Activated T-helper 2 cell treated with anti-CD3 and anti-CD28 coated beads, Interferon-gamma antibody, Interleukin-2, Interleukin-4, amounts not matched to agents 10 μg/mL and 5 μg/mL and 100 μg/mL, durations not matched to agents 14 hours and 24 hours and 36 hours (primary cell): ENCODE data around the gene LRFN4. TPM values are rescaled to one million over a fixed set of nuclear protein-coding genes. Genes with fewer than 3 reads are reported as not detected.

Experiments used
- DNase-seq: peaks from one replicate; pipeline ENCODE4 v3.0.0; 2021; ENCODE audit warnings: low spot score
- H3K27ac Mint-ChIP-seq: one replicate; pipeline ENCODE4 v1.8.0; 2021; ENCODE audit warnings: mixed read lengths
- H3K27me3 Mint-ChIP-seq: one replicate; pipeline ENCODE4 v1.8.0; 2021; ENCODE audit warnings: low read depth, mixed read lengths
- H3K36me3 Mint-ChIP-seq: one replicate; pipeline ENCODE4 v1.8.0; 2021; ENCODE audit warnings: low read depth, mixed read lengths
- H3K4me1 Mint-ChIP-seq: one replicate; pipeline ENCODE4 v1.8.0; 2021; ENCODE audit warnings: low read depth, mixed read lengths
- H3K4me3 Mint-ChIP-seq: one replicate; pipeline ENCODE4 v1.8.0; 2021; ENCODE audit warnings: low read depth, mild to moderate bottlenecking, moderate library complexity, mixed read lengths
- H3K9me3 Mint-ChIP-seq: one replicate; pipeline ENCODE4 v1.8.0; 2021; ENCODE audit warnings: mixed read lengths
- intact Hi-C: fragments of 100-400 bp; cut with micrococcal nuclease; formaldehyde crosslinking; loops from one replicate; pipeline ENCODE4 v1.15.1; 2023
- total RNA-seq: library from RNA; stranded (reverse); gene quantifications from 2 replicates; pipeline ENCODE4 v1.2.3, GENCODE V29; 2022

The LRFN4 gene
- total RNA-seq, 1 donor from 2014 or later: 50.3 TPM

DNA sequence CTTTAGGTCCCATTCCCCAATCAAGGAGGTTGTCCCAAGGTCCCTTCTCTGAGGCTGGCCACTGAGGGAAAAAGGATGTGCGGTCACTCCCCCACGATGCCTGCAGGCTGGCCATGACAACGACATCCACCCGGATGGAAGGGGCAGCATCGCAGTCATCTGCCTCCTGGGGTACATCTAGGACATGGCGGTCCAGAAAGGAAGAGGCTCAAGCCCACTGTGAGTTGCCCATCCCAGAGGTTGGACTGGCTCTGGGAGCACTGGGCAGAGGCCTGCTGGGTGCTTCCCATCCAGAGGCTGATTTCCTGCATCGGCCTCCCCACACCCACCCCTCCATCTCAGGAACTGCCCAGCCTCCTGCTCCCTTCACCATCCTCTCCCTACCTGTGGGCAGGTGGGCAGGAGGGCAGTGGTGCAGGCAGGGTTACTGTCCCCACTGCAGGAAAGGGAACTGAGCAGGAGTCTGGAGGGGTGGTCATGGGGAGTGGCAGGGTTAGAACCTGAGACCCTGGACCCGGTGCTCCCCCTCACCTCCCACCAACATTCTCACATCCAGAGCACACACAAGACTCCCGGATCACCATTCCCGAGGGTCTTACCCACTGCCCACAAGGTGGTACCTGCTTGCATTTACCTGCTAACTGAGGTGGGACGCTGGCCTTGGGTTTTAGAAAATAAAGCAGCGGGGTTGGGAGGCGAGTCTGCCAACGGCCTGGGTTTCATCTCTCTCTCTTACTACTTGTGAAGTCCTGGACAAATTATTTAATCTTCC is 9.2 kb upstream of the LRFN4 start:
- DNase-seq: no peak
- no peaks in the 10 kb centered on the region for H3K27me3 Mint-ChIP-seq
- peaks cover 21% of the 10 kb centered on the region for H3K4me1 Mint-ChIP-seq
- intact Hi-C loops: no loop called here
- H3K9me3 Mint-ChIP-seq: no peaks in the 10 kb centered on the region
- H3K4me3 Mint-ChIP-seq: no peak overlapping the region
- peaks cover 17% of the 10 kb centered on the region for H3K36me3 Mint-ChIP-seq
- no peak overlapping the region for H3K27ac Mint-ChIP-seq

DNA sequence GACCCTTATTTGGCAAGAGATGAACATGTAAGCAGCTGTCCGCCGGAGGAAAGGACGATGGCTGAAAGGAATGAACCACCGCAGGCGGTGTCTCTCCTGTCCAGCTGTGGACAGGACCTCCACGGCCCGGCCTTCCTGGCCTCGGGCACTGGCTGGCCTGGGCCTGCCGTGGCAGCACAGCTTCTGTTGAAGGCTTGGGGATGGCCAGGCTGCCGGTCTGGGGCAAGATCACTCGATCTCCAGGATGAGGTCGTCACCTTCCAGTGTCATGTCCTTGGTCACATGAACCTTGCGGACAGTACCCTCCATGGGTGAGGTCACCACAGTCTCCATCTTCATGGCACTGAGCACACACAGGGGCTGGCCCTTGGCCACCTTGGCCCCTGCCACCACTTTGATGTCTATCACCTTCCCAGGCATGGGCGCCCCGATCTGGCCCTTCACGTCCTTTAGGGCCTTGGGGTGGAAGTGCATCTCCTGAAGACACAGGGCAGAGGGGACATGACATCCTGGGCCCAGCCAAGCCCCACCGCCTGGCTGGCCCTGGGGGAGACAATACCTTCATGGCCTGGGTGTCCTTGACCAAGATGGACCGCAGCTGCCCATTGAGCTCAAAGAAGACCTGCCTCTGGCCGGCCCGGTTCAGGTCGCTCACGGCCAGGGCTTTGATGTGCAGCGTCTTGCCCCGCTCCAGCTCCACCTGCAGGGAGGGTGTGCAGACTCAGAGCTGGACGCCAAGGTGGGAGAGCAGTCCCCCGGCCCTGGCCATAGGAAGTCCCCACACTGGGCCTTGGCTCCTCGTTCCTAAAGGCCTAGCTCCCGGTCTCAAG is 8.0 kb upstream of the LRFN4 start:
- intact Hi-C loops: no loop called here
- no peak overlapping the region for H3K4me3 Mint-ChIP-seq

DNA sequence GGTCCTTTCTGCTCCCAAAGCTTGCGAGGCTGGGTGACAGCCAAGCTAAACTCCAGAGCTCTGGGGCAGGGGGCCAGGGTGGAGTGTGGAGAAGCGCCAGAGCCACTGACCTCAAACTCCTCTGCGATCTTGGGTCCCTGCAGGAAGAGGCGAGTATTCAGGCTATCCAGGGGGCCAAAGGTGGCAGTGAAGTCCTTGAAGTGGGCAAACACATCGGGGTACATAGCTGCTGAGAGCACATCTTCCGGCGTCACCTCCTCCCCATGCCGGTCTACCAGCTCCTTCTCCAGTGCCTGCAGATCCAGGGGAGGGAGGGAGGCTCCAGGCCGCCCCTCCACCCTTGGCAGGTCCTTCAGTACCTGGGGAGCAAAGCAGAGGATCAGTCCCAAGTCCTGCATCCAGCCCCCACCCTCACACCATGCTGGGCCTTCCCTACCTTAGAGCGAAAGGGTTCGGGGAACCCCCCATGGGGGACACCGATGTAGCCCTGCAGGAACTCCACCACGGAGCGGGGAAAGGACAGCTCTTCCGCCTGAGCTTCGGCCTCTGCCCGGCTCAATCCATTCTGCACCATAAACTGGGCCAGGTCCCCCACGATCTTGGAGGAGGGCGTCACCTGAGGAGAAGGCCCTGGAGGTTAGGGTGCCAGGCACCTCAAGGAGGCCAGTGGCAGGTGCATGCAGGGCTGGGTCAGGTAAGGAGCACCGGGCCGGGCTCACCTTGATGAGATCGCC is 7.2 kb upstream of the LRFN4 start:
- H3K27me3 Mint-ChIP-seq: no peaks in the 10 kb centered on the region
- H3K9me3 Mint-ChIP-seq: no peaks in the 10 kb centered on the region
- H3K27ac Mint-ChIP-seq: no peak overlapping the region
- peaks cover 16% of the 10 kb centered on the region for H3K4me1 Mint-ChIP-seq
- no peak overlapping the region for H3K4me3 Mint-ChIP-seq
- intact Hi-C loops: no loop called here
- peaks cover 12% of the 10 kb centered on the region for H3K36me3 Mint-ChIP-seq
- no peak for DNase-seq

More for the DNA sequence above, 8.0 kb upstream of the LRFN4 start:
- Mint-ChIP-seq H3K27me3 (no peaks in the 10 kb centered on the region), H3K27ac (no peak overlapping the region), H3K9me3 (no peaks in the 10 kb centered on the region), H3K4me1 (peaks cover 21% of the 10 kb centered on the region), H3K36me3 (peaks cover 14% of the 10 kb centered on the region)
- DNase-seq: no peak

DNA sequence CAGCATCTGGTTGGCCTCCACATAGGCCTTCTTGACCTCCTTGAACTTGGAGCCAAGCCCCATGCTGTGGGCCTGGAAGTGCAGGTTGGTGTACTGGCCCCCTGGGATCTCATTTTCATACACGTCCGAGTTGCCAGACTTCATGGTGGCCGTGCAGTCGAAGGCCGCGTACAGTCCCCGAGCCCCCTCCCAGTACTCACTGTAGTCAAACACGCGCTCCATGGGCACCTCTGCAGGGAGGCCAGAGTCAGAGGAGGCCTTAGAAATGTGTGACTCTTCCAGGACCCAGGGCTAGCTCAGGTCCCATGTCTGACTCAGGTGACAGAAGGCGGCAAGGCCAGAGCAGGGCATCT is 6.7 kb upstream of the LRFN4 start:
- no peaks in the 10 kb centered on the region for H3K27me3 Mint-ChIP-seq
- H3K9me3 Mint-ChIP-seq: no peaks in the 10 kb centered on the region
- H3K4me3 Mint-ChIP-seq: no peak overlapping the region
- H3K36me3 Mint-ChIP-seq: peaks cover 7% of the 10 kb centered on the region
- H3K4me1 Mint-ChIP-seq: peaks cover 11% of the 10 kb centered on the region
- DNase-seq: no peak
- no peak overlapping the region for H3K27ac Mint-ChIP-seq
- intact Hi-C loops: no loop called here

DNA sequence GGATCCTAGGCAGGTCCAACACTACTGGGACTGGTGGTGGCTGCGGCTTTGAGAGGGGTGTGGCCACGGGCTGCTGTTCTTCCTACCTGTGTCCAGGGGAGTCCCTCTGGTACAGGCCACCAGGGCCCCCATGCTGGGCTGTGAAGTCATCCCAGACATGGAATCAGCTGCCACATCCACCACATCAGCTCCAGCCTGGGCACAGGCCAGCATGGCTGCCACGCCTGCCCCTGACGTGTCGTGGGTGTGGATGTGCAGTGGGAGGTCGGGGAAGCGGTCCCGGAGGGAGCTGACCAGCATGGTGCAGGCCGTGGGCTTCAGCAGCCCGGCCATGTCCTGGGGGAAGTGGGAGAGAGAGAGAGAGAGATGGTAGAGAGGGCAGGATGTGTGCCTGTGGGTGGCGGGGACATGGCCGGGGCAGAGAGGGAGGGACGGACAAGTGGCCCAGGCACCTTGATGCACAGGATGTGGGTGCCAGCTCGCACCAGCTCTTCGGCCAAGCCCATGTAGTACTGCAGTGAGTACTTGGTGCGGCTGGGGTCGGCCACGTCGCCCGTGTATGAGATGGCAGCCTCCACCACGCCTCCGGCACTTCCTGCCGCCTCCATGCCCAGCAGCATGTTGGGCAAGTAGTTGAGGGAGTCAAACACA is 6.2 kb upstream of the LRFN4 start:
- peaks cover 12% of the 10 kb centered on the region for H3K4me1 Mint-ChIP-seq
- H3K36me3 Mint-ChIP-seq: peaks cover 4% of the 10 kb centered on the region
- H3K9me3 Mint-ChIP-seq: no peaks in the 10 kb centered on the region
- H3K4me3 Mint-ChIP-seq: no peak overlapping the region
- no peaks in the 10 kb centered on the region for H3K27me3 Mint-ChIP-seq
- intact Hi-C loops: no loop called here
- no peak for DNase-seq
- no peak overlapping the region for H3K27ac Mint-ChIP-seq

DNA sequence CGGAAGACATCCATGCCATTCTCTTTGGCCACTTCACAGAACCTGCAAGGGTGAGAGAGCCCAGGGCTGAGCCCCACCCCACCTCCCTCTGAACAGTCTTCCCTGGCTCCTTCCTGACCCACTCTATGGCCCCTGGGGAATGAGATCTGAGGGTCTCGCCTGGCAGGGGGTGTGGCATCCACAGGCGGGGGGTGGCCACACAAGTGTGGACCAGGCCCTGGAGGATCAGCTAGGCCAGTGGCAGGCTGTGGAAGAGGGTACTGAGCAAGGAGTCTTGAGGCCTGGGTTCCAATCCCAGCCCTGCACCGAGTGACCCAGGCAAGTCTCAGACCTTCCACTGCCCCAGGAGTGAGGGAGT is 5.6 kb upstream of the LRFN4 start:
- no peaks in the 10 kb centered on the region for H3K9me3 Mint-ChIP-seq
- peaks cover 12% of the 10 kb centered on the region for H3K4me1 Mint-ChIP-seq
- intact Hi-C loops: no loop called here
- H3K27ac Mint-ChIP-seq: peak overlapping the region; percentile 78
- H3K4me3 Mint-ChIP-seq: no peak overlapping the region
- H3K36me3 Mint-ChIP-seq: peaks cover 4% of the 10 kb centered on the region
- H3K27me3 Mint-ChIP-seq: no peaks in the 10 kb centered on the region
- no peak for DNase-seq

DNA sequence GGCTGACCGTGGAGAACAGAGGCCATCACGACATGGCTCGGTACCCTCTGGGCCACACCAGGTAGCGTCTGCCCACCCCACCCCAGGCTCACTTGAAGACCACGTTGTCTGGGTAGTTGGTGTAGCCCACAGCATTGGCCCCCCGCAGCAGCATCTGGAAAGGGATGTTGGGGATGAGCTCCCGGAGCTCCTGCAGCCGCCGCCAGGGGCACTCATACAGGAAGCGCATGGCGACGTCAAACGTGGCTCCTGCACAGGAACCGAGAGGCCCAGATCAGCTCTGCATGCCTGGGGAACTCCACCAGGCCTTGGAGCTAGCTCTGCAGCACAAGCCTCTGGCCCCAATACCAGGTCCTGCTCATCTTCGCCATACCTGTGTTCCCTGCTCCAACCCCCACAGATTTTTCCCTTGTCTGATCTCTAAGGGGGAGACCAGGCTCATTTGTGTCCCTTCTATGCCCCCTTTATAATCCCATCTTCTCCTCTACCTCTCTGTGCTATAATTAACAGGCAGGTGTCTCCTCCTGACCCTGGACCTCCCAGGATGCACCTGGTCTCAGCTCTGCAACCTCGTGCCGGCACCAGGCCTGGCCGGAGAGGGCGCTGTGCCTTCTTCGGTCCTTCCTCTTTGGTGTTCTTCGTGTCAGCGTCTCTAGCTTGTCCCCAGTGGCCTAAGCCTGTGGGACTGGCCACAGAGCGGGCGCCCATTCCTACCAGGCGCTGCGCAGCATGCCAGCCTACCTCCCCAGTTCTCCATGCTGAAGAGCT is 5.0 kb upstream of the LRFN4 start:
- Mint-ChIP-seq H3K9me3 (no peaks in the 10 kb centered on the region), H3K27ac (peak overlapping the region; percentile 78), H3K27me3 (no peaks in the 10 kb centered on the region), H3K4me3 (no peak overlapping the region), H3K36me3 (no peaks in the 10 kb centered on the region), H3K4me1 (peaks cover 12% of the 10 kb centered on the region)
- intact Hi-C loops: no loop called here
- no peak for DNase-seq

DNA sequence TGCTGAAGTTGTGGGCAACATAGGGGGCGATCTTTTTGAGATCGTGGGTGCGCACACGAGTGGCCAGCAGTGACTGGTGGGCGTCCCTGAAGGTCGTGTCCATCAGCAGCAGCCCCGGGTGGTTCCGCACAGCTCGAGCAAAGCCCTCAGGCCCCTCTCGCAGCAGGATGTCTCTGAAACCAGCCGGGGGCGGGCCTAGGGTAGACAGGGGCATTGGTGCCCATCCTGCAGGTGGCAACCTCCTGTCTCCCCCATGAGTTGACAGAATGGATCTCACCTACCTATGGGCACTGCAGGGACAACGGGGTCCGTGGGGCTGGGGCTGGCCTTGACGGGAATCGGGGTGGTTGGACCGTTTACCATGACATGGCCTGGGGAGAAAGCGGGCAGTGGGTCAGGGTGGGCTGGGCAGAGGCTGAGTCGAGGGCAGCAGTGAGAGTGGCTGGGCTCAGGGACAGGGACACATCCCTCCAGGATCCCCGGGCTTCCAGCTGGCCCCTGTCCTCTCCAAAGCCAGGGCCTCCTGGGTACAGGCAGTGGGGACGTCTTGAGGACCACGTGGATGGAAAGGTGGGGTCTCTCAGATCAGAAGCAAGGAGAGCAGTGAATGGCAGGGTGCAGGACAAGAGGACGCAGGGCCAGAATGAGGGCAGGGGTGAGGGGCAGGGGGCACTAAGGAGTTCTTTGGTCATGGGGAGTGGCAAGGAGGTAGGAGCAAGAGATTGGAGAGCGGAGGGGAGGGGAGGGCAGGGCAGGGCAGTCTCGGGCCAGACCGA is 4.2 kb upstream of the LRFN4 start:
- H3K36me3 Mint-ChIP-seq: no peaks in the 10 kb centered on the region
- H3K4me1 Mint-ChIP-seq: peaks cover 12% of the 10 kb centered on the region
- H3K27ac Mint-ChIP-seq: peak overlapping the region; percentile 78
- no peaks in the 10 kb centered on the region for H3K27me3 Mint-ChIP-seq
- H3K4me3 Mint-ChIP-seq: no peak overlapping the region
- no peak for DNase-seq
- intact Hi-C loops: no loop called here
- H3K9me3 Mint-ChIP-seq: no peaks in the 10 kb centered on the region

DNA sequence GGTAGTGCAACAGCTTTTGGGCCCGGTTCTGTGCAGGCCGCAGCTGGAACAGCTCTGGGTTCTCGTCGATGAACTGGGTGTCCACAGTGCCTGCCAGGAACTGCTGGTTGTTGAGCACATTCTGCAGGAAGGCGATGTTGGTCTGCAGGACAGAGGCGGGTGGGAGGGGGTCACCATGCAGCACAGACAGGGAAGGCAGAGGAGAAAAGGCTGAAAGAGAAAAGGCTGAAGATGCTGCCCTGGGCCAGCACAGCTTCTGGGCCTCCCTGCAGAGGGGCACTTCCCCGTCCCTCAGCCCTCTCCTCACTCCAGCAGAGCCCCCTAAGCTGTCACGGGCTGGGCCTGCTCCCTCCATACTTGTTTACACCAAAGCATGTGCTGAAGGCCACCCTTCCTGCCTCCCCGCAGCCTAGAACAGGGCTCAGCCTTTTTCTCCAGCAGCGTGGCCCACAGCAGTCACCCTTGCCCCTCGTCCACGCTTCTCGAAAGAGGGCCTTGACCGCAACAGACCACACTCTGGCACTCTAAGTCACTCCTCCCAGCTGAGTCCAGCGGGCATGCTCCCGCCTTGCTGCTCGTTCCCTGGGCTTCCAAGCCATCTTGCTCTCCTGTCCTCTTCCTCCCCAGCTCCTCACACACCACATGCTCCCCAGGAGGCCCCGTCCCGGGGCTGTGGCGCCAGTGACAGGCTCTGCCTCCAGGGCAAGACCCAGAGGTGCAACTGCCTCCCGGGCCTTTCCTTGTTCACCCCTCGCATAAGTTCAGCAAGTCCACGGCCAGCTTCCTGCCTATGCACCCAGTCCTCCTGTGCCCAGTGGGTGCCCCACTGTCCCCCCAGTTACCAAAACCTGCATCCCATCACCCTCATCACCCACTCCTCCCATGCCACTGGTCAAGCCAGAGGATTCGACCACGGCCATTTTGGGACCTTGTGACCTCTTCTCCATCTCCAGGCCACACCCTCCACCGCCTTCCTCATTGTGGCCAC is 3.3 kb upstream of the LRFN4 start:
- Mint-ChIP-seq H3K27ac (no peak overlapping the region), H3K4me3 (no peak overlapping the region), H3K4me1 (peaks cover 12% of the 10 kb centered on the region), H3K27me3 (no peaks in the 10 kb centered on the region), H3K9me3 (no peaks in the 10 kb centered on the region), H3K36me3 (no peaks in the 10 kb centered on the region)
- intact Hi-C loops: no loop called here
- DNase-seq: no peak

DNA sequence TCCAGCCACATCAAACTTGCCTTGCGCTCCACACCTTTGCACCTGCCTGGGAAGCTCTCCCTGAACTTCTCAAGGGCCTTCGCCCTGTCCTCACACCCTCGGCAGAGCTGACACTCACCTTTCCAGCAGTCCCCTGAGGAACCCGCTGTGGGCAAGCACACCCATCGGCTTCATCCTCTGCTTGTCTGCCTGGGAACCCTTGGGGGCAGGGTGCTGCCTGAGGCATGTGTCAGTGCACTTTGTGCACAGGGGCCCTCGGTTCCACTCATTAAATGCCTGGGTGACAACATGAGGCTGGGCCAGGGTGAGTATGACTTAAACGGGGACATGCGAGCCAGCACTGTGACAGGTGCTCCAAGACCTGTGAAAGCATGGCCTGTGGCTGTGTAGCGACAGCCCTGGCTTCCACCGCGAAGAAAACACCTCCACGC is 2.6 kb upstream of the LRFN4 start:
- peak overlapping the region; percentile 39 for H3K4me3 Mint-ChIP-seq
- peaks cover 12% of the 10 kb centered on the region for H3K4me1 Mint-ChIP-seq
- no peaks in the 10 kb centered on the region for H3K36me3 Mint-ChIP-seq
- no peaks in the 10 kb centered on the region for H3K9me3 Mint-ChIP-seq
- H3K27ac Mint-ChIP-seq: peak overlapping the region; percentile 12
- no peak for DNase-seq
- intact Hi-C loops: no loop called here
- no peaks in the 10 kb centered on the region for H3K27me3 Mint-ChIP-seq

DNA sequence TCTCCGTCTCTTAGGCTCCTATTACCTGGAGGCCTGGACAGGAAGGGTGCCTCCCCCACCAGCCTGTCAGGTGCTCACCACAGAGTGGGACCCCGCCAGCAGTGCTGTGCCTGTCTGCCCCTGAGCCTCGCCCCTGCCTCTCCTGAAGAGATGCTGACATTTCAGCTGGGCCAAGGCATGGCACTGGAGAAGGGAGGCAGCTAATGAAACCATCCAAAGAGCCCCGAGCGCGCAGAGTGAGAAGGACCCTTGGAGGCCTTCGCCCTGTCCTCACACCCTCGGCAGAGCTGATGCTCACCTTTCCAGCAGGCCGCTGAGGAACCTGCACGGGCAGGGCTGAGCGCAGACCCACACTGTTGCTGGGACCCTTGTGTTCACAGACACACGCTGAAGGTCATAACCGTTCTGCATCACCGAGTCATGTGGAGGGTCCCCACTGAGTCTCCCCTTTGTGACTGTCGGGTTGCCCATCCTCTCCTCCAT is 2.1 kb upstream of the LRFN4 start:
- intact Hi-C loops: no loop called here
- Mint-ChIP-seq H3K27me3 (no peaks in the 10 kb centered on the region), H3K27ac (peak overlapping the region; percentile 12), H3K4me1 (peaks cover 12% of the 10 kb centered on the region), H3K36me3 (no peaks in the 10 kb centered on the region), H3K4me3 (peak overlapping the region; percentile 39), H3K9me3 (no peaks in the 10 kb centered on the region)
- no peak for DNase-seq
